Measurements from ENCODE around the gene ZFHX3. TPM values are rescaled to one million over a fixed set of nuclear protein-coding genes. Genes with fewer than 3 reads are reported as not detected.

ZFHX3 gene
- total RNA-seq, 4 donors from 2014 or later, result 19.7 to 70.4 (median 34.6) TPM

- TF ChIP-seq CTCF (IDR thresholded peaks at IDR 0.05; ENCODE audit: low read depth), result no peak
Observed at GRCh38 chr16:73066927-73067670, 19.2 kb upstream of the ZFHX3 start.

- TF ChIP-seq CTCF (IDR thresholded peaks at IDR 0.05; ENCODE audit: low read depth), result no peak
Observed at GRCh38 chr16:73066331-73066926, 18.5 kb upstream of the ZFHX3 start.

GRCh38 chr16:73065632-73066330 is 17.9 kb upstream of the ZFHX3 start:
- no peak for TF ChIP-seq CTCF (IDR thresholded peaks at IDR 0.05; ENCODE audit: low read depth)

- TF ChIP-seq CTCF (IDR thresholded peaks at IDR 0.05; ENCODE audit: low read depth), result no peak
Observed at GRCh38 chr16:73064994-73065545, 17.1 kb upstream of the ZFHX3 start.

- TF ChIP-seq CTCF (IDR thresholded peaks at IDR 0.05; ENCODE audit: low read depth), result no peak
Observed at GRCh38 chr16:73064212-73064993, 16.5 kb upstream of the ZFHX3 start.

- no peak for TF ChIP-seq CTCF (IDR thresholded peaks at IDR 0.05; ENCODE audit: low read depth)
Observed at GRCh38 chr16:73063854-73064211, 15.9 kb upstream of the ZFHX3 start.
